Calu3 (cell line): ENCODE results near the gene MLN. TPM values are rescaled to one million over a fixed set of nuclear protein-coding genes. Genes with fewer than 3 reads are reported as not detected.

Experiments used
- BruUV-seq: library from RNA; stranded (reverse); fragments of 400-500 nt; replicated peaks from 2 replicates; lab custom pipeline; 2021; lab: Mats Ljungman, UMichigan
- CTCF ChIA-PET: fragments of 300-600 bp; sonication (Branson Sonifier 250); formaldehyde crosslinking; loops from one replicate; lab custom pipeline; 2022; ENCODE audit warnings: antibody characterized with exemption; lab: Charles Lee
- DNase-seq: peaks from one replicate; pipeline ENCODE4 v3.0.0; 2022
- H3K27ac Mint-ChIP-seq: one replicate; pipeline ENCODE4 v1.8.0; 2022; ENCODE audit warnings: mixed read lengths; ENCODE audit not compliant: unreplicated experiment
- H3K27me3 Mint-ChIP-seq: one replicate; pipeline ENCODE4 v1.8.0; 2022; ENCODE audit warnings: mixed read lengths; ENCODE audit not compliant: unreplicated experiment
- H3K36me3 Mint-ChIP-seq: one replicate; pipeline ENCODE4 v1.8.0; 2022; ENCODE audit warnings: mild to moderate bottlenecking, moderate library complexity, mixed read lengths; ENCODE audit not compliant: insufficient read depth, unreplicated experiment
- H3K4me1 Mint-ChIP-seq: one replicate; pipeline ENCODE4 v1.8.0; 2022; ENCODE audit warnings: mild to moderate bottlenecking, low read depth, mixed read lengths; ENCODE audit not compliant: unreplicated experiment
- H3K4me3 Mint-ChIP-seq: one replicate; pipeline ENCODE4 v1.8.0; 2022; ENCODE audit warnings: mild to moderate bottlenecking, low read depth, moderate library complexity, mixed read lengths; ENCODE audit not compliant: unreplicated experiment
- H3K9me3 Mint-ChIP-seq: one replicate; pipeline ENCODE4 v1.8.0; 2022; ENCODE audit warnings: low read depth, mixed read lengths; ENCODE audit not compliant: unreplicated experiment
- CTCF ChIP-seq: fragments of 200-600 bp; IDR thresholded peaks from one replicate; pipeline ENCODE4 v1.8.0; 2022; ENCODE audit warnings: antibody characterized with exemption; ENCODE audit not compliant: unreplicated experiment
- intact Hi-C: fragments of 100-400 bp; cut with micrococcal nuclease; formaldehyde crosslinking; loops from one replicate; pipeline ENCODE4 v1.10.0; 2022; ENCODE audit not compliant: unreplicated experiment
- total RNA-seq: library from RNA; stranded (reverse); gene quantifications from 2 replicates; pipeline ENCODE4 v1.2.3, GENCODE V29; 2022

The MLN gene
- total RNA-seq, 1 experiment from 2014 or later: not detected

- Mint-ChIP-seq H3K27me3 (peaks cover 72% of the 10 kb centered on the region), H3K4me3 (no peak overlapping the region), H3K36me3 (no peaks in the 10 kb centered on the region), H3K9me3 (no peaks in the 10 kb centered on the region), H3K4me1 (peaks cover 13% of the 10 kb centered on the region), H3K27ac (no peak overlapping the region)
- no peak for DNase-seq
- TF ChIP-seq CTCF: no peak
- intact Hi-C loops: no loop called here
- no TSS peak for BruUV-seq
- CTCF ChIA-PET: no interaction called here
Measured at GRCh38 chr6:33838983-33839382, 35.2 kb upstream of the MLN start.

GRCh38 chr6:33837971-33838665 is 34.3 kb upstream of the MLN start:
- CTCF ChIA-PET: no interaction called here
- no peak for DNase-seq
- no peak for TF ChIP-seq CTCF
- peaks cover 72% of the 10 kb centered on the region for H3K27me3 Mint-ChIP-seq
- no peaks in the 10 kb centered on the region for H3K9me3 Mint-ChIP-seq
- H3K4me3 Mint-ChIP-seq: no peak overlapping the region
- no peaks in the 10 kb centered on the region for H3K36me3 Mint-ChIP-seq
- no TSS peak for BruUV-seq
- H3K4me1 Mint-ChIP-seq: peaks cover 13% of the 10 kb centered on the region
- intact Hi-C loops: no loop called here
- H3K27ac Mint-ChIP-seq: no peak overlapping the region

- no TSS peak for BruUV-seq
- DNase-seq: no peak
Measured at GRCh38 chr6:33836806-33837469, 33.1 kb upstream of the MLN start.

More at GRCh38 chr6:33836806-33837469, 33.1 kb upstream of the MLN start:
- intact Hi-C loops: no loop called here
- no peaks in the 10 kb centered on the region for H3K9me3 Mint-ChIP-seq
- no peak for TF ChIP-seq CTCF
- H3K4me3 Mint-ChIP-seq: no peak overlapping the region
- CTCF ChIA-PET: interaction anchor here (0.9 kb wide), 1 partner anchor 13 kb away, joined by 5 read pairs; no protein-coding TSS in a partner anchor
- H3K4me1 Mint-ChIP-seq: peaks cover 13% of the 10 kb centered on the region
- no peaks in the 10 kb centered on the region for H3K36me3 Mint-ChIP-seq
- no peak overlapping the region for H3K27ac Mint-ChIP-seq
- peaks cover 64% of the 10 kb centered on the region for H3K27me3 Mint-ChIP-seq
